Measurements from ENCODE around the gene BLOC1S3. TPM values are rescaled to one million over a fixed set of nuclear protein-coding genes. Genes with fewer than 3 reads are reported as not detected.

The BLOC1S3 gene
- total RNA-seq, 2 donors from 2014 or later = 6.1 to 7.0 TPM

DNA sequence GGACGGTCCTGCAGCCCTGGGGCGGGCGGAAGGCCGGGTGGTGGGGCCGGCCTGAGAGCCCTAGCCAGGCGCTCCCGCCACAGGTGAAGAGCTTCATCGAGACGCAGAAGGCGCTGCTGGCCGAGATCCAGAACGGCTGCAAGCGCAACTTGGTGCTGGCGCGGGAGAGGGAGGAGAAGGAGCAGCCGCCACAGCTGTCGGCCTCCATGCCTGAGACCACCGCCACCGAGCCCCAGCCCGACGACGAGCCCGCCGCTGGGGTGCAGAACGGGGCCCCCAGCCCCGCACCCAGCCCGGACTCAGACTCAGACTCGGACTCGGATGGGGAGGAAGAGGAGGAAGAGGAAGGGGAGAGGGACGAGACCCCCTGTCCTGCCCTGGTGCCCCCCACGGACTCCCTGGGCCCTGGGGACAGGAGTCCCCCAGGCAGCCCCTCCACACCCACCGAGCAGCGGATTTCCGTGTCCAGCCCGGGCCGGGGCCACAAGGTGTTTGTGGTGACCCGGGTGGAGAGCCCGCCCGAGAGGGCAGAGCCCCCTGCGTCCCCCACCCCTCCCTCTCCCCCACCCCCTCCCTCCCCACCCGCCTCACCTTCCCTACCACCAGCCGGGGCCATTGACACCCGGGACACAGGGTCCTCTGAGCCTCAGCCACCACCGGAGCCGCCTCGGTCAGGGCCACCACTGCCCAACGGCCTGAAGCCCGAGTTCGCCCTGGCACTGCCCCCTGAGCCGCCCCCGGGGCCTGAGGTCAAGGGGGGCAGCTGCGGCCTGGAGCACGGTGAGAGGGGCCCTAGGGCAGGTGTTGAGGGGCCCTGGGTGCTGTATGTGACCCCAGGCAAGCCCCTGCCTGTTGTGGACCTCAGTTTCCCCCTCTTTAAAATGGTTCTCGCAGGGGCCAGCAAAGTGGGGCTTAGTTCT is 33.1 kb upstream of the BLOC1S3 start:
- no peak for ATAC-seq

DNA sequence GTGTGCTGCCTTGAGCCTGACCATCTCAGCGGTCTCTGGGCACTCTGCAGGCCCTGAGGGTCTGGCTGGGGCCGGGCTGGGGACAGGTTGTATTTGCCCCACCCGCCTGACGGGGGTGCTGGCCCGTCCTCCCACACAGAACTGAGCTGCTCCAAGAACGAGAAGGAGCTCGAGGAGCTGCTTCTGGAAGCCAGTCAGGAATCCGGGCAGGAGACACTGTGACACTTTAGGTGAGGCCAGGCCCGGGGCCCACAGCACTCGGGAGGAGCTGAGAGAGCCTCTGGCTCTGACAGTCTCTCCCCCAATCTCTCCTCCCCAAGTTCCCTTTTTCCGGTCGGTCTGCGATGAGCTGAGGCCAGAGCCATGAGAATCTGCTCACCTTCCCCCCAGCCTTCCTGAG is 32.3 kb upstream of the BLOC1S3 start:
- intact Hi-C loops (cut with DNase I) = no loop called here
- DNase-seq = no peak
- no peak for ATAC-seq

More for the DNA sequence above, 33.1 kb upstream of the BLOC1S3 start:
- intact Hi-C loops (cut with DNase I) = no loop called here
- no peak for DNase-seq

DNA sequence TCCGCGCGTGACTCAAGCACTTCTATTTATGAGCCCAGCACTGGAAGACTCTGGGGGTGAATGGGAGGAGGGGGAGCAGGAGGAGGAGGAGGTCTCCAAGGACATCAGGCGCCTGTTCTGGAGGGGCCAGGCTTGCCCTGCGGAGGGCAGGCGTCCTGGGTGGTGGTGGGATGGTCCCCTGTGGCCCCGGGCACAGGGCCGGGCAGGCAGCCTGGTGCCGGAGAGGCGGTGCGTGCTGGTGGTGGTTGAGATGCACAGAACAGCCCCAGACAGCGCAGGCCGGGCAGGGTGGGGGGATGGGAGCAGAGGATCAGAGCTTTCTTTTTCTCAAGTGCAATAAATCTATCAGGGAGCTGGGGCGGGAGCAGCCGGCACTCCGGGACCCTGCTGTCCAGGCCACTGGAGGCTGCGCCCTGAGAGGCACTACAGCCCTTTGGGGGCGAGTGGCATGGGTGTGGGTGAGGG is 31.8 kb upstream of the BLOC1S3 start:
- DNase-seq (no peak), ATAC-seq (no peak)
- intact Hi-C loops (cut with DNase I) = no loop called here

DNA sequence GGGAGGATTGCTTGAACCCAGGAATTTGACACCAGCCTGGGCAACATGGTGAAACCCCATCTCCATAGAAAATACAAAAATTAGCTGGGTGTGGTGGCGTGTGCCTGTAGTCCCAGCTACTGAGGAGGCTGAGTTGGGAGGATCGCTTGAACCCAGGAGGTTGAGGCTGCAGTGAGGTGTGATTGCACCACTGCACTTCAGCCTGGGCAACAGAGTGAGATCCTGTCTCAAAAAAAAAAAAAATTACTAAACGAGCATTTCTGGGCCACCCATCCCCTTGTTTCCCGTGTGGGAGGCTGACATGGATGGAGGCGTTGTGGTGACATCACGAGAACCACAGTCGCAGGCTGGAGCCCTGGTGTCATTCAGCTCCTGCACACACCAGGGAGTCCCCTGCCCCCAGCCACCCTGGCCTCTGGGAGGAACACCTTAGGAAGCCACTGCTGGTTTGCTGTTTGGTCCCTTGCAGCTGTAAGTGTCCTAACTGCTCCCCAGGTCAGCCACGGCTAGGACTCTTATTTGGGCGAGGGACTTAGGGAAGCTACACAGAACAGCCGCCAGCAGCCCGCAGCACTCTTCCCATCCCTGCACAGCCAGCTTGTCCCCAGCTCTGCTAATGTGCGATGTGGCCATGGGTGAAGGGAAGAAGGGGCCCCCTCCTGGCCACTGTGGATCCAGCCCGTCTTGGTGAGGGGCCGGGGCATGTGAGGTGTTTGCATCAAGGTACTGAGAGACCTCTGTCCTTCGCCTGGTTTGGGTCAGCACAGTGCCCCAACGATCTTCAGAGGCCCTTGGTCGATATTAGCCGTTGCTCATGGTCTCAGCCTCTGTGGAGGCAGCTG is 30.5 kb upstream of the BLOC1S3 start:
- intact Hi-C loops (cut with DNase I) = no loop called here
- no peak for ATAC-seq
- no peak for DNase-seq

DNA sequence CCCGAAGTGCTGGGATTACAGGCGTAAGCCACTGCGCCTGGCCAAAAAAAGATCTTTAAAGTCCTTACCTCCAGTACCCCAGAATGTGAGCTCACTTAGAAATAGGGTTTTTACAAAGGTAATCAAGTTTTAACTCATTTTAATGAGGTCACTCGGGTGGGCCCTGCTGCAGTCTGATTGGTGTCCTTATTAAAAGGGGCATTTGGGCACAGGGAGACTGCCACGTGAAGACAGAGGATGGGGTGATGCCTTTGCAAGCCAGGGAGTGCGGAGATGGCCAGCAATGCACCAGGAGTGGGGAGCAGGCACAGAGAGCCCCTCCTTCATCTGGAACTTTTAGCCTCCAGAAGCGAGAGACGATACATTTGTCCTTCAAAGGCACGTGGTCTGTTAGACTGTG is 29.5 kb upstream of the BLOC1S3 start:
- ATAC-seq = no peak
- DNase-seq = no peak
- intact Hi-C loops (cut with DNase I) = no loop called here

DNA sequence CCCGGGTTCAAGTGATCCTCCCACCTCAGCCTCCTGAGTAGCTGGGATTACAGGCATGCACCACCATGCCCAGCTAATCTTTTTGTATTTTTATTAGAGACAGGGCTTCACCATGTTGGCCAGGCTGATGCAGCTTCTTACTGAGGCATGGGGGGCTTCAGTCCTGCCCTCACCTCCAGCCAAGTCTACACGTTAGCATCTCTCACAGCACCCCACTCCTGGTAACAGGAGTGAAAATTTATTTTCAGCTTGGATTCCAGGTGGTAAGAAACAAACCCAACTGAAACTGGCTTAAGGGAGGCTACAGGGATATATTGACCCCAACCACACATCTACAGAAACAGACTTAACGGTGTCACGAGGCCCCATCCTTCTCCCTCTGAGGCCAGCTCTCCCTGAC is 28.4 kb upstream of the BLOC1S3 start:
- intact Hi-C loops (cut with DNase I) = no loop called here
- DNase-seq (no peak), ATAC-seq (no peak)

DNA sequence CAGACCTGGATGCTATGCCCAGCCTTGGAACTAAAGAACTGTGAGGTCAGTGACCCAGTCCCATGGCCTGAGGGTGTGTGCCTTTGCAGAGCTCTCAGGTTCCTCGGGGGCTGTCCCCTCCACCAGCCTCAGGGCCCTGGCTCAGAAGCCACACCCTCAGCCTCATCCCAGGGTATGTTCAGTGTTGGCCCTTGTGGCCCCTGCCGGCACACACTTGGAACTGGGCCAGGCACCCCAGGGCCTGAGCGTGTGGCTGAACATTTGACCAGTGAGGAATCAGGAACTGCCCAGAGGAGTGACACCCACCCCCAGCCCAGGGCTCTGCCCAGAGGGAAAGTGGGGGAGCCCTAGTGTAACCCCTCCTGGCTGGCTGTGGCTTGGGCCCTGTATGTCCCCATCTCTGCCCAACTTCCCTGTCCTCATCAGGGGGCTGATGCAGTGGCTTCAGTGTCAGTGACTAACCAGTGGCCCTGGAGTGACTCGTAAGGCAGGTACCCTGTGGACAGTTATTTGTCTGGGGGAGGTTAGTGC is 27.8 kb upstream of the BLOC1S3 start:
- intact Hi-C loops (cut with DNase I) = no loop called here
- no peak for ATAC-seq
- no peak for DNase-seq

DNA sequence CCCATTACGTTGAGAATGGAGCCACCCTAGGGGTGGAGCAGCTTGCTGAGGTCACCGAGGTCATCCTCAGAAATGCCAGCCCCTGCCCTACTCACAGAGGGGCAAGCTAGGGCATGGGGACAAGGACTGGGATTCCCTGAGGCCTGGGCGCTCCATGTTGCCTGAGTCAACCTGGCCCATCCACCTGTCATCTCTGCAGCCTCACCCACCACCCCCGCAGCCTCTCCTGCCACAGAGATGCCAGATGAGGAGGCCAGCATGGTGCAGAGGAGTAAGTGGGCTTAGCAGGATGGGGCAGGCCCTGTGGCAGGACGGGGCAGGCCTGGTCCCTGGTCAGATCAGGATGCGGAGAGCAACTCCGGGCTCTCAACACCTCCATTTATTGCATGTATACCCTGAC is 27.3 kb upstream of the BLOC1S3 start:
- intact Hi-C loops (cut with DNase I) = no loop called here
- ATAC-seq = no peak
- no peak for DNase-seq

DNA sequence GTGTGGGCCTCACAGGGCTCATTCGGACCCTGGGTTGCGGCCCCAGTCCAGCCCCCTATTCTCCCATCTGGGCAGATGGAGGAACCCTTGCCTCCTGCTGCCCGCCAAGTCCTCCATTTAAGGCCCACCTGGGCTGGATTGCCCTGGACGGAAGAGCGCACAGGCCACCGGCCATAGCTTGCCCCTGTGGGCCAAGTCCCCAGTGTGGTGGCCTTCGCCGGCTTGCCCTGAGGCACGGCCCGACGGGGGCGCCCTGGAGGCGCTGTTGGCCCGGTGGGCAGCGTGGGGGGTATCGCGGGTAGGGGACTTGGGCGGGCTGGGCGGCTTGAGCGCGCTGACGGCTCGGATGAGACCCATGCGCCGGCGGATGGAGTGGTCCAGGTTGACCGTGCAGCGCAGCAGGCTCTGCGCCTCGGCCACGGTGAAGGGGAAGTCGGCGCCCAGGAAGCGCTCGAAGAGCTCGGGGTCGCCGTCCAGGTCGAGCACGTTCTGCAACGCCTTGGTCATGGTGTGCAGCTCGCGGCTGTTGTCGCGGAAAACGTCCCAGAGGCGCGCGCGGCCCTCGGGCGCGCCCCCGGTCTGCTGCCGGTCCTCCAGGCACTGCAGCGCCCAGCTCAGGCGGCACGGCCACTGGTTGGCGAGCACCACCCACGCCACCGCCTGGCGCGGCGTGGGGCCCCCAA is 26.6 kb upstream of the BLOC1S3 start:
- DNase-seq = no peak
- peak in 1 of 2 donors; percentile 1 for ATAC-seq
- intact Hi-C loops (cut with DNase I) = no loop called here

DNA sequence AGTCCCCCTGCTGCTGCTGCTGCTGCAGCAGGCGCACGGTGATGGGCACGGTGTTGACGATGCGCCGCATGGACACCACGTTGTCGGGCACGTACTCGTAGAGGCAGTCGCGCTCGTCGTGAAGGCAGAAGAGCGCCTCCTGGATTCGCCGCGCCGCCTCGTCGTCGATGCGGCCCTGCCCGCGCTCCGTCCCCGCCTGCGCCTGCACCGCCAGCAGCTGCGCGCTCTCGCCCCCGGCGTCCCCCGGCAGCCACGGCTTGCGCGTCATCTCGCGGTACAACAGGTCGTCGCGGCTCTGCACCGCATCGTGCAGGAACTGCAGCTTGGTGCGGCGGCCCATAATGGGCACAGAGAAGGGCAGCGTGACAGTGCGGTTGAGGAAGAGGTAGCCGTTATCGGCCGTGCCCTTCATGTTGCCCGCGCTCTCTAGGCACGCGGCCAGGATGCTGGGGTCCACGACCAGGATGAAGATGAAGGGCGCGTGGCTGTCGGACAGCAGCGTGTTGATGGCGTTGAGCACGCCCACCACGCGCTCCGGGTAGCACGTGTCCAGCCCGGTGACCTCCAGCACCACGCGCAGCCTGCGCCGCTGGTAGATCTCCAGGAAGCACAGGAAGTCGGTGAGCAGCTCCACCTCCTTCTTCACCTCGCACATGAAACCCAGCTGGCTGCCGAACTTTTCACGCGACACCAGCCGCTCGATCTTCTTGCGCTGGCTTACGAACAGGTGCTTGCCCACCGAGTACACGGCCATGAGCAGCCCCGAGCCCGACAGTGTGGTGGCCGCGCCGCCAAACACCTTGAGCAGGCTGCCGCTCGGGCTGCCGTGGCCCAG is 25.9 kb upstream of the BLOC1S3 start:
- ATAC-seq (peak; percentile 40 to 51), DNase-seq (peak; percentile 76)
- intact Hi-C loops (cut with DNase I) = no loop called here

DNA sequence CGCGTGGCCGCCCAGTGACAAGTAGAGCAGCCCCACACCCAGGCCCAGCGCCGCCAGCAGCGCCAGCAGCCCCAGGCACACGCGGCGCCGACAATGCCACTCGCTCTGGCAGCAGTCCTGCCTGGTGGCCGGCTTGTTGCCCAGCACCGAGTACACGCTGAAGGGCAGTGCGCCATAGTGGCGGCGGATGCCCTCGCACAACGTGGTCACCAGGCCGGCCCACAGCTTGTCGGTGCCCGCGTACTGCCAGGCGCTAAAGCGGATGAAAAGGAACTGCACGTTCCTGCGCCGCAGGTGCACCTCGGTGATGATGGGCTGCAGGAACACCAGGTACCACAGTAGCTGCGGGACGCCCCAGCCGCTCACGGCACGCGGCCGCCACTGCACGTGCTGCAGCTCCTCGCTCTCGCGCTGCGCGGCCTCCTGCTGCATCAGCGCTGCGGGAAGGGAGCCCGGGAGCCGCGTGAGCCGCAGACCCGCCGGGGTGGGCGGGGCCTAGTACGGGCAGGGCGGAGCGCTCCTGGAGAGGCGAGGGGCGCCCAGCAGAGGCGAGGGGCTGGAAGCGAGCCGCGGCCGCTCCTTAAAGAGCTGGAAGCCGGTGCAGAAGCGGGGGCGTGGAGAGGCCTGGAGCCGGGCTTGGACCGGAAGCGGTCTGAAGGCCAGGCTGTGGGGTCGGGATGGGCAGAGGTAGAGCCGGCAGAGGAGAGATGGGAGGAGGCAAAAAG is 25.1 kb upstream of the BLOC1S3 start:
- intact Hi-C loops (cut with DNase I) = no loop called here
- ATAC-seq = peak; percentile 63
- peak; percentile 63 for DNase-seq

DNA sequence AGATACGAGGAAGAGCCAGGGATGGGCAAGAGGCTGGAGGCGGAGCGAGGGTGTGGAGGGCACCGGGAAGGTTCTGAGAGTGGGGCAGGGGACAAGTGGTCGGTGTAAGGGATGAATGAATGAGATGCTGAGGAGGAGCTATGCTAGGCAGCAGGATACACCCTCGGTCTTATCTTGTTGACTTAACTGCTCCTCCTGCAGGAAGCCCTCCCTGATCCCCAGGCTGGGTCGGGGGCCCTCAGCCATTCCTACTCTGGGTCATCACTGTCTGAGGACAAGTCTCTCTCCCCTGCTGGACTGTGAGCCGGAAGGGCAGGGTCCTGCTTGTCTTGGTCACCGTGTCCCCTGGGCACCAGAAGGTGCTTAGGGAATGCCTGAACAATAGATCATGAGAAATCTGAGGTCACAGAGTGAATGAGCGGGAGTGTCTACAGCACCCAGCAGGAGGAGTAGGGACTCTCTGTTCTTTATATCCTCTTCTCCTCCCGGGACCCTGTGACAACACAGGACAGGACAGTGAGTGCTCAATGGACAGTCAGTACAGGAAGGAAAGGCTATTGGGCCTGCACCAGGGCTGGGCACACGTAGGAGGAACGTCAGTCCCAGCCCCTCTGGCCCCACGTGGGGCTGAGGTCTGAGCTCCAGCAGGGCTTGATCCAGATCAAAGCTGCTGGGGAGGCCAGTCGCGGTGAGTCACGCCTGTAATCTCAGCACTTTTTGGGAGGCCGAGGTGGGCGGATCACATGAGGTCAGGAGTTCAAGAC is 24.3 kb upstream of the BLOC1S3 start:
- DNase-seq (peak; percentile 78), ATAC-seq (peak in 1 of 2 donors; percentile 57)
- intact Hi-C loops (cut with DNase I) = no loop called here

DNA sequence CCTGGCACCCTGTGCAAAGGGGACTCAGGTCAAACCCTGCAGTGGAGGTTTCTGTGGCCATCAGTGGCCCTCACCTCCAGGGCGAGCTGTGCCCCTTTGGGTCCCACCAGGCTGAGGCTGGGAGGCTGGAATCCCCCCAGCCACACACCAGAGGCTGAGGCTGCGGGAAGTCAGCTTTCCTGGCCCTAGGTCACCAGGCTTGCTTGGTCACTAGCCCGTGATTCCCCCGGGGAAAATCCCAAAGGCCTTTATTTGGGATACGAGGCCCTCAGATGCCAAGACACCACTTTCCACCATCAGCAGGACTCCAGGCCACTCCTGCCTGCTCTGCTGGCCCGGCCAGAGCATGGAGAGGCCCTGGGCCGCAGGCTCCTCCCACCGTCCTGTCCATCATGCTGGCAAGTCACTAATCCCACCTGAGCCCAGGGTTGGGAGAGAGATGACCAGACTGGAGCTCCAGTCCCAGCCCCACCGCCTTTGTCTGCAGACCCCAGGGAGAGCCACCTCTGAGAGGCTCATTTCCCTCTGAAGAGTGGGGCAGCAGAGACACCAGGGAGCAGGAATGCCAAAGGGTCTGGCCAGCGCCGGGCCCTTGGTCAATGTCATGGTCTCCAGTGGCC is 22.5 kb upstream of the BLOC1S3 start:
- intact Hi-C loops (cut with DNase I) = no loop called here
- no peak for DNase-seq
- ATAC-seq = no peak

DNA sequence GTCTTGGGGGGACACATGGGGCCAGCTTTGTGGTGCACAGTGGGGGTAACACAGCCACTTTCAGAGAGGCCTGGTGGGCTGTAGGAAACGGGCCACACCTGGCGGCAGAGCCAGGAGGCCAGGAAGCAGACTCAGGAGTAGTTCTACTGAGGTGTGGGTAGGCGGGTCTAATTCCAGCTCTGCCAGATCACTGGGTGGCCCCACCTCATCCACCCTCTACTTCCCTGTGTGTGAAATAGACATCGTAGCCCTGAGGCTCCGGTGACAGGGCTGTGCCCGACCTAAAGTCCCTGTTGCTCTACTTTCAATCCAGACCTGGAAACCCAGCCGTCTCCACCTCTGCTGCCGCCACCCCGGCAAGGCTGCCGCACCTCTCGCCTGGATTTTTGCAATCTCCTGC is 21.8 kb upstream of the BLOC1S3 start:
- intact Hi-C loops (cut with DNase I) = no loop called here
- ATAC-seq = no peak
- no peak for DNase-seq

DNA sequence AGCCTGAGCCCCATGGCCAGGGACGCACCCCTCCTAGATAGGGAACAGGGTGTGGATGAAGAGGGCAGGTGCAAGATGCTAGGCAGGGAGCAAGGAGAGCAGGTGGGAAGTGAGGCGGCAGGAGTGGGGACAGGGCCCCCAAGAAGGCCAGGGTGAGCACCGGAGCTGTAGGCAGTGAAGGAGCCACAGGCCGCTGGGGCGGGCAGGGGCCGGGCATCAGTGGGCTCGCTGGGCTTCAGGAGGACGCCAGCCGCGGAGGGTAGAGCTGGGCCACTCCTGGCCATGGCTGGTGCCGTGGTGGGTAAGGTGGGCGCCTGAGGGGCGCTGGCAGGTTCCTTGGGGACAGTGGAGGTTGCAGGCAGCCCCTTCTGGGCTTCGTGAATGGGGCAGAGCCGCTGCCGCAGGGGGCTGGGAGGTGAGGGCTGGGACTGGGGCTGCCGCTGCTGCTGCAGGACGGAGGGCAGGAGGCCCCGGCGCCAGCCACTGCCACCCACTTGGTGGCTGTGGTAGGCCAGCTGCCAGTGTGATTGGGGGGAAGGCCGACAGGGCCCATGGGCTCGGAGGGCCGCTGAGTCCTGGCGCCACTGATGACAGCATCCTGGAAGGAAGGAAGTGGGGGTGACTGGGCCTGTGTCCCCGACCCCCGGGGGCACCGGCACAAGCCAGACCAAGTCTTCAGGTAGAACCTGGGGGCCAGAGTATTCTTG is 19.9 kb upstream of the BLOC1S3 start:
- intact Hi-C loops (cut with DNase I) = no loop called here
- ATAC-seq = no peak
- no peak for DNase-seq
